GM20000 (cell line): ENCODE data around the gene ZNF701.
"Not testable (repeated sequence)": the region's sequence is repeated elsewhere in the genome, so short reads cannot be mapped to it uniquely, and the experiment has no call there.

Source experiments
- DNase-seq: peaks from one replicate; pipeline ENCODE4 v3.0.0; 2012; ENCODE audit warnings: low spot score
- CTCF ChIP-seq: IDR thresholded peaks from 2 replicates; pipeline ENCODE4 v1.5.1; 2012; ENCODE audit warnings: mild to moderate bottlenecking, control low read depth; ENCODE audit errors: extremely low read depth, missing control alignments

Gene ZNF701

GRCh38 chr19:52601025-52601973 is 31.2 kb downstream of the ZNF701 start:
- peak; percentile 7 for TF ChIP-seq CTCF
- peak; percentile 93 for DNase-seq

- not testable (repeated sequence) for DNase-seq
Measured at GRCh38 chr19:52601974-52602366, 31.9 kb downstream of the ZNF701 start.

DNA sequence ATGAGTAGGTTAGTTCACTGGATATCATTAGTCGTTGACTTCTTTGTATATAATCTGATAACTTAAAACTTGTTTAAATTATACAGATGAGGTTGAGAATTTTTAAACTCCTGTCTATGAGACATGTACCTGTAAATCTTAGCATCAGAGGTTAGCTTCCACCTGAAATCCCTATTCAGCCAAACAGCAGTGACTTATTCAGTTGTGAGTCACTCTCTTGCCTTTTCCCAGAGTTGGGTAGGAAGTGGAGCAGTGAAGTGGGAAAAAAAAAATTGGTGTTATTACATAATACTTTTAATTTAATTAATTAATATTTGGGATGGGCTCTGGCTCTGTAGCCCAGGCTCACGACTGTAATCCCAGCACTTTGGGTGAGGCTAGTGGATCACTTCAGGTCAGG is 32.9 kb downstream of the ZNF701 start:
- DNase-seq: no peak
- no peak for TF ChIP-seq CTCF

- no peak for TF ChIP-seq CTCF
- DNase-seq: no peak
Measured at GRCh38 chr19:52603558-52604207, 33.6 kb downstream of the ZNF701 start.

GRCh38 chr19:52613299-52613906 is 43.3 kb downstream of the ZNF701 start:
- TF ChIP-seq CTCF: no peak
- DNase-seq: no peak

- no peak for TF ChIP-seq CTCF
- DNase-seq: no peak
Measured at GRCh38 chr19:52621376-52621775, 51.3 kb downstream of the ZNF701 start.

DNA sequence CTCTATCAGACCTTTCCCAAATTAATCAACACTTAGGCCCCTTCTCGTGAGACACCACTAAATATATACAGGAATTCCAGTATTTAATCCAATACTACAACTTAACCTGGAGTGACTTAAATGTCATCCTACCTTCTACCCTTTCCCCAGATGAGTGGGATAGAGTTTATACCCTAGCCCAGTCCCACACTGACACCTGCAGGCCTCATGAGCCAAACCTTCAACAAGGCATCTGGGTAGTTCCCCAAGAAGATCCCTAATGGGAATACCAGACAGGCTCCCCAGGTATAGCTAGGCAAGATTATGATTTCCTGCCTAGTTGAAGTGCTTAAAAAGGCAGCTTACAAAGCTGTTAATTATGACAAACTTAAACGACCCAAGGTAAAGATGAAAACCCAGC is 52.2 kb downstream of the ZNF701 start:
- DNase-seq: no peak
- TF ChIP-seq CTCF: no peak
